ENCODE data around the gene OR56A3. TPM values are rescaled to one million over a fixed set of nuclear protein-coding genes. Genes with fewer than 3 reads are reported as not detected.

OR56A3 gene, protein sequence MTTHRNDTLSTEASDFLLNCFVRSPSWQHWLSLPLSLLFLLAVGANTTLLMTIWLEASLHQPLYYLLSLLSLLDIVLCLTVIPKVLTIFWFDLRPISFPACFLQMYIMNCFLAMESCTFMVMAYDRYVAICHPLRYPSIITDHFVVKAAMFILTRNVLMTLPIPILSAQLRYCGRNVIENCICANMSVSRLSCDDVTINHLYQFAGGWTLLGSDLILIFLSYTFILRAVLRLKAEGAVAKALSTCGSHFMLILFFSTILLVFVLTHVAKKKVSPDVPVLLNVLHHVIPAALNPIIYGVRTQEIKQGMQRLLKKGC
- not detected in 2 replicates for total RNA-seq

DNA sequence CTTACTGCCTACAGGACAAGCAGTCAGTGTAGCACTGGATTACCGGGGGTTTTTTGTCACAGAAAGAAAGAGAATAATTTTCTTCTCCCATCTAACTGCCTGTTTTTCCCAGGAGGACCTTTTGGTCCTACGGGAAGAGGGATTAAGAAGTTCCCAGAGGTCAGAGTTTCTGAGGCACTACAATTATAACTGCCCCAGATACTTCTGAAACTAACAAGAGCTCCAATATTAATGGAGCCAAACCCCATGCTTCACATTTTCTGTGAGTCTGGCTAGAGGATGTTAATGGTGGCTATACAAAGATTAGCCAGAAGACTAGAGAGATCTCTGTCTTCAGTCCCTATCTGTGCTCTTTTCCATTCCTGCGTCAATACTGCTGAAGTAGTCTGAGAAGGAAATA is at the start of gene OR56A3:
Gene OR56A3 (plus strand): TSS at position 301 of the 400 bp plus-strand sequence. CDS start 5,096 bp downstream, outside the sequence.

DNA sequence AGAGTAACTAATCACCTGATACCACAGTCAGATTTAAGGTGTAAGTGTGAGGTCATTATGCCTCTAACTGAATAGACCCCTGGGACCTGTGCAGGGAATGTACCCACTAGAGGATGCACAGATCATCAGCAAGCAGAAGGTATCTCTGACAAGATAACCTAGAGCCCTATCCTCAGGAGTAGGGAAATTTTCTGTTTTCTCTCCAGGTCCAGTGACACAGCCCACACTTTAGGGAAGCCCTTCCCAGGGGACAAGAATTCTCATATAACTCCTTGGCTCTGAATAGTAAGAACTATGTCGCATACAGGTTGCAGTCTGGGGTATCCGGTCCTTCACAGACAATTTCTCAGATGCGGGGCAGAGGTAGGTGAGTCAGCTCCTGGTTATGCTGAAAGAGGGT is 49.1 kb upstream of the OR56A3 start, which contains the start of gene OR52E5:
Gene OR52E5 (plus strand): TSS at position 301 of the 400 bp plus-strand sequence. CDS start 7,569 bp downstream, outside the sequence.

DNA sequence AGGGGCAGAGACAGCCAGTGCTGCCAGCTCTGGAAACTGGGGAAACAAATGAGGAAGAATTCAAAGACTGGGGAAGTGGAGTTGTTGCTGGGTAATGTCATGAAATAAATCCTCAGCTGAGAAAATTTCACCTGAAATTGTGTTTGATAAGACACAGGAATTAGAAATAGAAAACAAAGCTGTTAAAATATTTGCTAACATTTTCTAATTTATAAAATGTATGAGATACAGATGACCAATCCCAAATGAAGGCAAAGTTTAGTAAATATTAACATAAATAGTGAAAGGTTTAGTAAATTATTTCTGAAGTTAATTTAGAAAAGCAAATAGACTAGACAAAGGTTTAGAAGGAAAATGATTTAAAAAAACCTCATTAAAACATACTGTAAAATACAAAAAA is 26.3 kb downstream of the OR56A3 start, which contains the start of gene OR56A5:
Gene OR56A5 (minus strand): TSS at position 101 of the 400 bp plus-strand sequence. CDS start 0 bp downstream, at position 101.

DNA sequence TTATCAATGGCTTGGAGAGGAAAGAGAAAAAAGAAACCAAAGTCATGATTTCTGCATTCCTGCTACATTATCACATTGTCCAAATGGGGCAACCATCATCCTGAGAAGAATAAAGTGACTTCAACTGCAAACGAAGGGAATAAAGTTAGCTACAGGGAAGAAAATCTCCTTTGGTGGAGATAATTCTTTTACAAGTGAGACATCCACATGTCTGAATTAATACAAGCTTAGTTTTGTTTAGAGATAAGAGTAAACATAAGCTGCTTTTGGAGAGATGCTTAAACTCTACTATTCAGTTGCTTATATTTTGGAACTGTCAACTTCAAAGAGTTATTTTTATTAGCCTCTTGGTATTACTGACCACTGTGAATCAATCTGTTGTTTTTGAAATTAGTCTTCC is 44.8 kb downstream of the OR56A3 start, which contains the start of gene OR52L1:
Gene OR52L1 (minus strand): TSS at position 101 of the 400 bp plus-strand sequence. CDS start 55 bp downstream, at position 46.

Other genes with a start within 250 kb of the OR56A3 start
- gene OR56B1, start 205.8 kb upstream of the OR56A3 start, total RNA-seq, result not detected in 2 replicates
- gene OR52N4, start 188.0 kb upstream of the OR56A3 start, total RNA-seq, result not detected in 2 replicates
- not detected in 2 replicates for gene OR52N5, start 158.9 kb upstream of the OR56A3 start, total RNA-seq
- gene OR52N1, start 151.0 kb upstream of the OR56A3 start, total RNA-seq, result not detected in 2 replicates
- not detected in 2 replicates for gene OR52N2, start 133.3 kb upstream of the OR56A3 start, total RNA-seq
- gene OR52E6, start 100.4 kb upstream of the OR56A3 start, total RNA-seq, result not detected in 2 replicates
- not detected in 2 replicates for gene OR52E8, start 84.6 kb upstream of the OR56A3 start, total RNA-seq
- not detected in 2 replicates for gene OR52E4, start 61.6 kb upstream of the OR56A3 start, total RNA-seq
- gene OR52E5, start 49.0 kb upstream of the OR56A3 start, total RNA-seq, result not detected in 2 replicates
- not detected in 2 replicates for gene OR56A5, start 26.2 kb downstream of the OR56A3 start, total RNA-seq
- not detected in 2 replicates for gene OR52L1, start 44.7 kb downstream of the OR56A3 start, total RNA-seq
- not detected in 2 replicates for gene OR56A4, start 64.7 kb downstream of the OR56A3 start, total RNA-seq
- not detected in 2 replicates for gene OR56A1, start 88.5 kb downstream of the OR56A3 start, total RNA-seq
- gene OR56B4, start 165.4 kb downstream of the OR56A3 start, total RNA-seq, result not detected in 2 replicates
- gene OR52B2, start 228.1 kb downstream of the OR56A3 start, total RNA-seq, result not detected in 2 replicates

Measured in myometrial cell (primary cell).